ENCODE data around the gene PNMA3.
"Not testable (repeated sequence)": the region's sequence is repeated elsewhere in the genome, so short reads cannot be mapped to it uniquely, and the experiment has no call there.

The PNMA3 gene

GRCh38 chrX:153055871-153056749 is at the start of gene PNMA3:
PNMA3 (plus strand) TSS chrX:153056470; CDS start chrX:153057056, 586 bp downstream.
- no peak for FAIRE-seq

- FAIRE-seq, result not testable (repeated sequence)
These were observed 39.1 kb upstream of the PNMA3 start for GRCh38 chrX:153017174-153017573.

GRCh38 chrX:153019166-153019565 is 37.1 kb upstream of the PNMA3 start:
- no peak for FAIRE-seq

- FAIRE-seq, result not testable (repeated sequence)
These were observed 29.8 kb upstream of the PNMA3 start for GRCh38 chrX:153026501-153026900.

- FAIRE-seq, result not testable (repeated sequence)
These were observed 27.8 kb upstream of the PNMA3 start for GRCh38 chrX:153028487-153028886.

- FAIRE-seq, result no peak
These were observed 27.1 kb upstream of the PNMA3 start for GRCh38 chrX:153029162-153029561.

GRCh38 chrX:153029875-153030274 is 26.4 kb upstream of the PNMA3 start:
- FAIRE-seq, result no peak

GRCh38 chrX:153030801-153031200 is 25.5 kb upstream of the PNMA3 start:
- FAIRE-seq, result no peak

GRCh38 chrX:153032397-153033118 is 23.7 kb upstream of the PNMA3 start:
- no peak for FAIRE-seq

- FAIRE-seq, result no peak
These were observed 7.2 kb upstream of the PNMA3 start for GRCh38 chrX:153049093-153049492.

GRCh38 chrX:153052534-153052933 is 3.7 kb upstream of the PNMA3 start:
- no peak for FAIRE-seq

GRCh38 chrX:153057281-153057680 is 1.0 kb downstream of the PNMA3 start:
- FAIRE-seq, result no peak

- no peak for FAIRE-seq
These were observed 3.2 kb downstream of the PNMA3 start for GRCh38 chrX:153059191-153060094.

- FAIRE-seq, result no peak
These were observed 3.8 kb downstream of the PNMA3 start for GRCh38 chrX:153060095-153060445.

GRCh38 chrX:153061732-153062131 is 5.5 kb downstream of the PNMA3 start:
- FAIRE-seq, result no peak

- no peak for FAIRE-seq
These were observed 7.0 kb downstream of the PNMA3 start for GRCh38 chrX:153063315-153063714.

GRCh38 chrX:153064061-153064460 is 7.8 kb downstream of the PNMA3 start:
- FAIRE-seq, result no peak

GRCh38 chrX:153065389-153065788 is 9.1 kb downstream of the PNMA3 start:
- no peak for FAIRE-seq

- not testable (repeated sequence) for FAIRE-seq
These were observed 10.1 kb downstream of the PNMA3 start for GRCh38 chrX:153066402-153066801.

GRCh38 chrX:153071909-153072583 is 15.8 kb downstream of the PNMA3 start, which contains the start of gene PNMA6A:
PNMA6A (plus strand) TSS chrX:153072454; CDS start chrX:153073063, 609 bp downstream.
- not testable (repeated sequence) for FAIRE-seq

GRCh38 chrX:153073331-153073730 is 17.1 kb downstream of the PNMA3 start:
- FAIRE-seq, result not testable (repeated sequence)

GRCh38 chrX:153074262-153074899 is 18.1 kb downstream of the PNMA3 start:
- no peak for FAIRE-seq

Measured in endometrium (tissue), 2 donors.